ENCODE results near the gene KIAA1549.

GRCh38 chr7:138903859-138904435 is 77.2 kb downstream of the KIAA1549 start:
- TF ChIP-seq CEBPB (IDR thresholded peaks at IDR 0.05; ENCODE audit: low read depth, low read length) (no peak), ELK1 (IDR thresholded peaks at IDR 0.05; ENCODE audit: borderline replicate concordance, low read depth, low read length) (no peak), POLR2A (IDR thresholded peaks at IDR 0.05; ENCODE audit: low read depth, low read length) (no peak), RAD21 (IDR thresholded peaks at IDR 0.05; ENCODE audit: low read length) (no peak), CTCF (conservative IDR thresholded peaks at IDR 0.05; ENCODE audit: low read depth, low read length) (no peak), MAFK (IDR thresholded peaks at IDR 0.05; ENCODE audit: low read depth, low read length) (no peak)
